K562 (cell line): Measurements from ENCODE around the gene ATP8B4. TPM values are rescaled to one million over a fixed set of nuclear protein-coding genes. Genes with fewer than 3 reads are reported as not detected.

Source experiments
- ATAC-seq: fragments of 200-7000 bp; cut with Tn5 transposase; 3 replicates; pipeline ENCODE4 v1.9.1; 2020; ENCODE audit warnings: moderate library complexity
- BruUV-seq: library from RNA; stranded (reverse); fragments of 400-500 nt; replicated peaks from 2 replicates; lab custom pipeline; 2021; lab: Mats Ljungman, UMichigan
- CTCF ChIA-PET: fragments of 300-600 bp; formaldehyde crosslinking; extraction: SDS; loops from one replicate; lab custom pipeline; 2021; ENCODE audit warnings: low intra/inter-chr PET ratio; lab: Yijun Ruan, JAX
- POLR2A ChIA-PET: fragments of 300-600, 350-650 bp; sonication (Branson Sonifier 250); formaldehyde crosslinking; extraction: SDS; loops from one replicate; lab custom pipeline; 2021; ENCODE audit warnings: antibody characterized with exemption, inconsistent platforms; lab: Yijun Ruan, JAX
- DNase-seq, 4 experiments: peaks; one replicate each; pipeline versions ENCODE4 v3.0.0 to v3.0.0-alpha.2; 2011 to 2018; ENCODE audit warnings: low spot score in 3 of 4, mixed read lengths in 3 of 4; ENCODE audit errors: extremely low read depth in 1 of 4
- FAIRE-seq: peaks from 2 replicates; lab custom pipeline; 2011; peaks lifted over from hg19 to GRCh38; lab: Jason Lieb, UNC
- H2AFZ ChIP-seq: 2 replicates; pipeline ENCODE4 v1.6.0; 2011; ENCODE audit warnings: low read depth, low read length, control low read depth, inconsistent platforms
- H3K27ac ChIP-seq: fragments of 200-600 bp; 3 replicates; pipeline ENCODE4 v1.8.0; 2011; ENCODE audit warnings: low read depth, mild to moderate bottlenecking, control low read depth, inconsistent platforms, low read length, moderate library complexity, mixed read lengths; ENCODE audit errors: extremely low read depth
- H3K27me3 ChIP-seq, 2 experiments: fragments of 300-600 bp in 1 of 2; 2 replicates in 1 of 2; 3 replicates in 1 of 2; pipeline versions ENCODE4 v1.6.0 to v1.8.0; 2011; ENCODE audit warnings: inconsistent platforms in 2 of 2, low read length in 2 of 2, mild to moderate bottlenecking in 1 of 2, mixed read lengths in 1 of 2, moderate library complexity in 1 of 2; ENCODE audit not compliant: control insufficient read depth in 2 of 2, insufficient read depth in 2 of 2
- H3K36me3 ChIP-seq: fragments of 300-600 bp; 3 replicates; pipeline ENCODE4 v1.8.0; 2011; ENCODE audit warnings: mild to moderate bottlenecking, low read length, inconsistent platforms; ENCODE audit not compliant: control insufficient read depth, insufficient read depth
- H3K4me1 ChIP-seq, 2 experiments: fragments of 200-600 bp in 1 of 2; replicated peaks in 1 of 2; 2 replicates in 1 of 2; 3 replicates in 1 of 2; pipeline versions ENCODE4 v1.5.1 to v1.8.0; 2011; ENCODE audit warnings: inconsistent platforms in 2 of 2, low read length in 2 of 2, mild to moderate bottlenecking in 1 of 2, mixed read lengths in 1 of 2, moderate library complexity in 1 of 2; ENCODE audit not compliant: control insufficient read depth in 2 of 2, insufficient read depth in 2 of 2
- H3K4me2 ChIP-seq: 2 replicates; pipeline ENCODE4 v1.6.1; 2011; ENCODE audit warnings: low read length, control low read depth, inconsistent platforms, mixed read lengths; ENCODE audit not compliant: insufficient read depth
- H3K4me3 ChIP-seq: fragments of 200-600 bp; sonication (generic), shearing (Covaris generic); 2 replicates; pipeline ENCODE4 v1.5.1; 2016; ENCODE audit warnings: control low read depth, inconsistent platforms
- H3K79me2 ChIP-seq: fragments of 200-600 bp; 3 replicates; pipeline ENCODE4 v1.8.0; 2011; ENCODE audit warnings: low read length, inconsistent platforms; ENCODE audit not compliant: control insufficient read depth, insufficient read depth
- H3K9ac ChIP-seq, 2 experiments: 2 replicates each; pipeline versions ENCODE4 v1.6.0 to v1.6.1; 2011; ENCODE audit warnings: low read depth in 2 of 2, low read length in 2 of 2, control low read depth in 1 of 2, inconsistent platforms in 1 of 2, mild to moderate bottlenecking in 1 of 2, mixed read lengths in 1 of 2; ENCODE audit not compliant: insufficient read depth in 1 of 2
- H3K9me1 ChIP-seq: one replicate; pipeline ENCODE4 v1.6.0; 2011; ENCODE audit warnings: inconsistent platforms, mild to moderate bottlenecking, low read length, moderate library complexity; ENCODE audit not compliant: control insufficient read depth, insufficient read depth
- H3K9me3 ChIP-seq: replicated peaks from 2 replicates; pipeline ENCODE4 v1.5.1; 2011; ENCODE audit warnings: low read depth, low read length, inconsistent platforms; ENCODE audit not compliant: control insufficient read depth, insufficient read depth
- H4K20me1 ChIP-seq: replicated peaks from 2 replicates; pipeline ENCODE4 v1.6.1; 2011; ENCODE audit warnings: low read length, inconsistent platforms, mixed read lengths; ENCODE audit not compliant: control insufficient read depth, insufficient read depth
- CEBPB ChIP-seq: fragments of 450-650 bp; IDR thresholded peaks from 2 replicates; pipeline ENCODE4 v1.6.1; 2016; ENCODE audit warnings: missing genetic modification characterization, missing compliant biosample characterization
- CLOCK ChIP-seq: fragments of 250-450 bp; sonication (Bioruptor Pico); IDR thresholded peaks from 2 replicates; pipeline ENCODE4 v1.4.0; 2020; ENCODE audit warnings: mild to moderate bottlenecking, moderate library complexity, borderline replicate concordance
- E2F3 ChIP-seq: fragments of 250-450 bp; sonication (Bioruptor Pico); IDR thresholded peaks from 2 replicates; pipeline ENCODE4 v1.4.0; 2020; ENCODE audit warnings: mild to moderate bottlenecking
- HDAC3 ChIP-seq: fragments of 450-650 bp; IDR thresholded peaks from 2 replicates; pipeline ENCODE4 v1.6.1; 2018; ENCODE audit warnings: borderline replicate concordance, mild to moderate bottlenecking, moderate library complexity; ENCODE audit not compliant: partially characterized antibody
- HNRNPH1 ChIP-seq: fragments of 200-400 bp; formaldehyde crosslinking; optimal IDR thresholded peaks from 2 replicates; pipeline ENCODE3; 2017; ENCODE audit warnings: low read depth, mild to moderate bottlenecking, low read length, moderate library complexity
- L3MBTL2 ChIP-seq: fragments of 450-650 bp; IDR thresholded peaks from 2 replicates; pipeline ENCODE4 v1.6.1; 2016; ENCODE audit warnings: mild to moderate bottlenecking, moderate library complexity
- MXD1 ChIP-seq: fragments of 250-450 bp; sonication (Bioruptor Pico); IDR thresholded peaks from 2 replicates; pipeline ENCODE4 v1.8.0; 2021; ENCODE audit warnings: borderline replicate concordance, mild to moderate bottlenecking, moderate library complexity; ENCODE audit not compliant: poor library complexity, severe bottlenecking
- PHF20 ChIP-seq: fragments of 450-650 bp; IDR thresholded peaks from 2 replicates; pipeline ENCODE4 v1.6.1; 2018; ENCODE audit not compliant: partially characterized antibody
- RAD51 ChIP-seq: fragments of 450-650 bp; IDR thresholded peaks from 2 replicates; pipeline ENCODE4 v1.7.1; 2016; ENCODE audit warnings: low read depth, mild to moderate bottlenecking, borderline replicate concordance
- RFX7 ChIP-seq: fragments of 250-450 bp; sonication (Bioruptor Pico); IDR thresholded peaks from 2 replicates; pipeline ENCODE4 v1.5.1; 2021; ENCODE audit warnings: mild to moderate bottlenecking
- SETDB1 ChIP-seq: IDR thresholded peaks from one replicate; pipeline ENCODE4 v1.6.1; 2012; ENCODE audit warnings: low read length, control low read depth, inconsistent platforms
- SIX5 ChIP-seq, 2 experiments: IDR thresholded peaks; 2 replicates each; pipeline ENCODE4 v1.6.1; 2011; ENCODE audit warnings: low read length in 2 of 2, borderline replicate concordance in 1 of 2, low read depth in 1 of 2, mild to moderate bottlenecking in 1 of 2, moderate library complexity in 1 of 2; ENCODE audit not compliant: insufficient read depth in 1 of 2
- ZNF23 ChIP-seq: fragments of 250-450 bp; sonication (Bioruptor Pico); IDR thresholded peaks from 2 replicates; pipeline ENCODE4 v1.4.0; 2020; ENCODE audit warnings: mild to moderate bottlenecking
- WGBS: fragments of 100-300 bp; shearing (Covaris generic); methylation state at CpG from one replicate; pipeline ENCODE4 v1.1.6; 2016; ENCODE audit warnings: low coverage, mixed read lengths; ENCODE audit not compliant: insufficient coverage; ENCODE audit errors: missing lambda C conversion rate; 5-methylcytosine and 5-hydroxymethylcytosine counted together
- in situ Hi-C: fragments of 300-500 bp; cut with MboI; formaldehyde crosslinking; loops from 4 replicates; pipeline ENCODE4 v1.15.0; 2018; ENCODE audit warnings: inconsistent platforms, mixed read lengths
- intact Hi-C: fragments of 100-400 bp; cut with micrococcal nuclease; formaldehyde crosslinking; loops from 2 replicates; pipeline ENCODE4 v1.14.2; 2022
- polyA plus RNA-seq, 8 experiments: library from polyadenylated mRNA; depleted of rRNA in 4 of 8; stranded (reverse) in 5 of 8; unstranded in 3 of 8; fragments of >200 nt; fragmentation: Nextera tagmentation in 2 of 8; fragmentation: Illumina TruSeq in 1 of 8; extraction: Ambion mirVana in 2 of 8; extraction: Trizol in 1 of 8; gene quantifications; 2 replicates each; pipeline versions ENCODE4 v1.2.1 to v1.2.3, GENCODE V29; 2011 to 2014; ENCODE audit warnings: inconsistent platforms in 1 of 8, missing spikeins in 1 of 8
- total RNA-seq, 7 experiments: library from RNA; depleted of rRNA in 6 of 7; stranded (reverse); fragments of >200 nt in 6 of 7; fragmentation: Illumina TruSeq in 2 of 7; extraction: Trizol in 2 of 7; gene quantifications; 2 replicates each; pipeline versions ENCODE4 v1.2.1 to v1.2.3, GENCODE V29; 2011 to 2021; ENCODE audit warnings: low replicate concordance in 1 of 7
- TF ChIP-seq, protein P1 (sequence below): fragments of 250-450 bp; sonication (Bioruptor Pico); IDR thresholded peaks from 2 replicates; pipeline ENCODE4 v1.4.0; 2020; ENCODE audit warnings: mild to moderate bottlenecking, moderate library complexity

Gene ATP8B4
- total and polyA plus RNA-seq, 9 of the 15 experiments (the other 6 are each of a cell fraction or from before 2014, with no cell fraction given), result 0.14 to 2.5 (median 0.44) TPM

GRCh38 chr15:50018491-50018890 lies 100.5 kb downstream of the ATP8B4 start:
- intact Hi-C loops, result no loop called here
- POLR2A ChIA-PET, result no interaction called here

More at GRCh38 chr15:50018491-50018890, 100.5 kb downstream of the ATP8B4 start:
- 0% methylated on average over 5 of the region's 5 CpGs for WGBS
- no peak overlapping the region for H3K9ac ChIP-seq
- H3K36me3 ChIP-seq, result no peaks in the 10 kb centered on the region
- no peak overlapping the region for H2AFZ ChIP-seq
- TF ChIP-seq CLOCK (no peak), HDAC3 (no peak), RAD51 (no peak), PHF20 (no peak), SETDB1 (no peak), MXD1 (CRISPR knock-in tag) (no peak), RFX7 (CRISPR knock-in tag) (no peak), HNRNPH1 (no peak), L3MBTL2 (no peak), SIX5 (IDR thresholded peaks at IDR 0.05; ENCODE audit: borderline replicate concordance in 1 of 2, insufficient read depth in 1 of 2, low read depth in 1 of 2, low read length in 2 of 2) (no peak), E2F3 (CRISPR knock-in tag) (no peak), ZNF23 (CRISPR knock-in tag) (no peak), CEBPB (tag) (no peak)
- TF ChIP-seq, protein P1, sequence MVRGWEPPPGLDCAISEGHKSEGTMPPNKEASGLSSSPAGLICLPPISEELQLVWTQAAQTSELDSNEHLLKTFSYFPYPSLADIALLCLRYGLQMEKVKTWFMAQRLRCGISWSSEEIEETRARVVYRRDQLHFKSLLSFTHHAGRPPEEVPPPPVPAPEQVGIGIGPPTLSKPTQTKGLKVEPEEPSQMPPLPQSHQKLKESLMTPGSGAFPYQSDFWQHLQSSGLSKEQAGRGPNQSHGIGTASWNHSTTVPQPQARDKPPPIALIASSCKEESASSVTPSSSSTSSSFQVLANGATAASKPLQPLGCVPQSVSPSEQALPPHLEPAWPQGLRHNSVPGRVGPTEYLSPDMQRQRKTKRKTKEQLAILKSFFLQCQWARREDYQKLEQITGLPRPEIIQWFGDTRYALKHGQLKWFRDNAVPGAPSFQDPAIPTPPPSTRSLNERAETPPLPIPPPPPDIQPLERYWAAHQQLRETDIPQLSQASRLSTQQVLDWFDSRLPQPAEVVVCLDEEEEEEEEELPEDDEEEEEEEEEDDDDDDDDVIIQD (CRISPR knock-in tag), result no peak
- H3K9me1 ChIP-seq, result no peaks in the 10 kb centered on the region
- CTCF ChIA-PET, result no interaction called here
- no peak for ATAC-seq
- DNase-seq, result no peak
- no peaks in the 10 kb centered on the region for H3K4me1 ChIP-seq
- H3K27ac ChIP-seq, result no peak overlapping the region
- H3K4me3 ChIP-seq, result no peak overlapping the region
- no TSS peak for BruUV-seq
- FAIRE-seq, result no peak
- no peaks in the 10 kb centered on the region for H3K9me3 ChIP-seq
- H3K27me3 ChIP-seq, result no peaks in the 10 kb centered on the region
- H3K79me2 ChIP-seq, result no peaks in the 10 kb centered on the region
- H4K20me1 ChIP-seq, result no peaks in the 10 kb centered on the region
- no peak overlapping the region for H3K4me2 ChIP-seq
- in situ Hi-C loops, result no loop called here
